Endometrial microvascular endothelial cells (primary cell): Measurements from ENCODE around the gene FYN. TPM values are rescaled to one million over a fixed set of nuclear protein-coding genes. Genes with fewer than 3 reads are reported as not detected.

Experiments used
- in situ Hi-C: cut with HindIII; loops from 2 replicates; pipeline ENCODE4 v1.10.0; 2017; ENCODE audit warnings: low sequenced_read_pairs, low pct_unique_long_range_greater_than_20kb; ENCODE audit errors: inconsistent ontology term
- total RNA-seq: library from RNA; depleted of rRNA; stranded (reverse); fragments of >200 nt; gene quantifications from one replicate; pipeline ENCODE4 v1.2.3, GENCODE V29; 2015; ENCODE audit errors: inconsistent ontology term

The FYN gene
- total RNA-seq, 1 donor from 2014 or later: 117 TPM

- in situ Hi-C loops: no loop called here
Measured at GRCh38 chr6:111747396-111747795, 125.9 kb downstream of the FYN start.

- in situ Hi-C loops: no loop called here
Measured at GRCh38 chr6:111746983-111747382, 126.3 kb downstream of the FYN start.

DNA sequence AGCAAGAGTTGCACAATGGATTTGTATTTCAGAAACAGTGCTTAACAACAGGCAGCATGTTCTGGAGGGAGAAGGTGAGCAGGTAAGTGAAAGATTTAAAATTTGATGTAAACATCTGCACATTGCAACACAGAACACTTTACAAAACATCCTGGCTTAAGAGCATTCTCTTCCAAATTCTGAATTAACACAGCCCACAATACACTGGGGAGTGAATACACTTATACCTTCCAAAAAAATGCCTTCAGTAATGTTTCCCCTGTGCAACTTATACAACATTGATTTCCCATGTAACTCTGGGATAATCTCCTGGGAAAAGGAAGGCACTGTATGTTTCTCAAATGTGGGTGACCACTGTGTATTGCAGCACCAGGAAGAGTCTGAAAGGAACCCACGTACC lies 127.6 kb downstream of the FYN start:
- in situ Hi-C loops: no loop called here

DNA sequence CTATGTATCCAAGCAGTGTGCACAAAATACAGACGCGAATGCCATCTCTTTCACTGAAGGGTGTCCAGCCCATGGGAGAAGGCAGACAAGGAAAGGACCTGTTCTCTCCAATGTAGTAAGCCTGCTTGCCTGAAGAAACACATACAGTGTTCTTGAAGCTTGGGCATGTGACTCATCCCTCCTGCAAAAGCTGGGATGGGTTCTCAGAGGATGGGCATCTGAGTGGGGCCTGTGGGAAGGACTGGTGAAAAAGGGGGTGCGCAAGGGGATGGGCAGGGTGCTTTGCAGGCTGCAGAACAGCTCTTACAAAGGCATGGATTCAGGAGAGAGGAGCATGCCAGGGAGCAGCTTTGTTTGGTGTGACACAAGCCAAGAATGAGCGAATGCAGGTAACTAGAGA lies 128.1 kb downstream of the FYN start:
- in situ Hi-C loops: no loop called here

DNA sequence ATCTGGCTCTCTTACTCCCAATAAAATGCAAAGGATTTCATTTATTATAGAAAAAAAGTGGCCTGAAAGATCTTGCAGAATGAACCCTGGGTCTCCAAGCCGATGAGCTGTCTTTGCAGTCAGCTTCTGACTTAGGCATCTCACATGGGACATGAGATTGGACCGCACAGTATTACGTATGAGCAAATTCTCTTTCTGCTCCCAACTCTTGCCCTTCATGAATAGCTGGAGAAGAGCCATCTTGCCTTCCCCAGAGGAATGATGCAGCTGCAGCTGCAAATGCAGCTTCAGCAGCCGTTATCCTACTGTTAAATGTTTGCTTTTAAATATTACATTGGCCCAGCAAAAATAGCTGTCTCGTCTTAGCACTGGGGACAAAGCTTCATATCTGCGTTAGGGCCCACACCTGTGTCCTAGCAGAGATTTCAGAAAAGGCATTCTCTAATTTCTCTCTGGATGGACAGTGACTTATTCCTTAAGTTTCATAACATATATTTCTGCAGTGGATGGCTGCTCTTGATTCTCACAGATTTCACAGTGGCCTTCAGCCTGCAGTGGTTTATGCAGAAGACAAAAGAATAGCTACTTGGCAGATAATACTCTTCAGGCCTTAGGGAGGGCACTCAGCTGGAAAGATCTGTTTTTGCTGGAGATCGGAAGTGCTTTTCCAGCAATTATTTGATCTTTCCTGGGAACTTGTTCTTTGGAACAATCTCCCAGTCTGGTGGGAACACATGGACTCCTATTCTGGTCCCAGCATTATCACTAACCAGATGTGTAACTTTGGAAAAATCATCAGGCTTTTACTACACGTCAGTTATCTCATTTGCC lies 129.2 kb downstream of the FYN start:
- in situ Hi-C loops: no loop called here

DNA sequence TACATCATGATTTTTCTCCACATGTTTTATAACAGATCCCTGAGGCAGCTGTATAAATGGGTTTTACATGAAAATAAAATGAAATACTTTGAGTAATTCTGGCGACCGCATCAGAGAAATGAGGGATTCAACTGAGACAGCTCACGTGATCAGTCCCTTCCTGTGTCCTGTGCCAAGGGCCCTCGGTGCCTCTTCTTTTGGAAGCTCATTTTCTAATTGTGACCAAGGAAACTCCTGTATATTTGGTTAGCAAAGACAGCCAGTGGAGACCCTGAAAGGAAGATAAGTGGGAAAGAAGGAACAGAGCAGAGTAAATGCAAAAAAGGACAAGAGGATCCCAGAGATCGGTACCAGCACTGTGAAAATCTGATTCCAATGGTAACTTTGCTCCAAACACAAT lies 129.9 kb downstream of the FYN start:
- in situ Hi-C loops: no loop called here

DNA sequence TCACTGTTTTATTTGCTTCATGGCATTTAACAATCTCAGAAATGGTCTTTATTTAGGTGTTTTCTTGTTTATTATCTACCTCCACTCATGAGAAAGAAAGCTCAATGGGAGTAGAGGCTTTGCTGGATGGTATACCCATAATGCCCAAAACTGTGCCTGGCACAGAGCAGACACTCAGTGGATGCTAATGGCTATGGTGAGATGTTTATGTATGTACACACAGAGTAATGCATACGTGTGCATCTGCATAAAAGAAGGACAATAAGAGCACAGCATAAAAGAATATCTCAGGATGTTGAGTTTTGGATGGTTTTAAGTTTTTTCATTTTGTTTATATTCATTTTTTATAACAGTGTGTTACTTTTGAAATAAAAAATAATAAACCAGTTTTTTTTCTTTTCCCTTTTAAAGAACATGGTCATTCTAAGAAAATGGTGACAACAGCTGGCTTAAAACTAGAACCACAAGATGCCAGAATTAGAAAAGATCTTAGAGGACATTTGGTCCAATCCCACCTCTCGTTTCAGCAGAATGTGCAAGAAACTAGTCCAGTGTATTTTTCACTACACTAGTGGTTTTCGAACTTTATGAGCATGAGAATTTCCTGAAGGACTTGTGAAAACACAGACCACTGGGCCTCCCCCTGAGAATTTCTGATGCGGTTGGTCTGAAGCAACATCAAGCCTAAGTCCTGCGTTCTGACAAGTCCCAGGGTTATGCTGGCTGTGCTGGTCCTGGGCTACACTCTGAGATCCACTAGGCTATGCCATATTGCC lies 131.9 kb downstream of the FYN start:
- in situ Hi-C loops: no loop called here

DNA sequence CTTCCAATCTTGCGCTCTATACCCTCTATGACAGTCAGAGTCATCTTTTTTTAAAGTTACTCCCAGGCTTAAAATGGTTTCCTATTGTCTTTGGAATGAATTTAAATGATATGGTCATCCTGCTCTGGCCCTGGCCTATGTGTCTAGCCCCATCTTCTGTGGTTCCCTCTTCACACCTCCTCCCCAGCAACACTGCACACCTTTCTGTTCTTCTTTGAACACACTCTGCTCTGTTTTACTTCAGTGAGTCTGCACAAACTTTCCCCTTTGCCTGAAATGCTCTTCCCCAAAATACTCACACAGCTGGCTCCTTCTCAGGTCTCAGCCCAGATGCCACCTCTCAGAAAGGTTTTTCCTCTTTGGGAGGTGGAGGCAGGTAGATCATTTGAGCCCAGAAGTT lies 132.7 kb downstream of the FYN start:
- in situ Hi-C loops: no loop called here

GRCh38 chr6:111739257-111739696 lies 134.0 kb downstream of the FYN start:
- in situ Hi-C loops: no loop called here

- in situ Hi-C loops: no loop called here
Measured at GRCh38 chr6:111738631-111739030, 134.6 kb downstream of the FYN start.

DNA sequence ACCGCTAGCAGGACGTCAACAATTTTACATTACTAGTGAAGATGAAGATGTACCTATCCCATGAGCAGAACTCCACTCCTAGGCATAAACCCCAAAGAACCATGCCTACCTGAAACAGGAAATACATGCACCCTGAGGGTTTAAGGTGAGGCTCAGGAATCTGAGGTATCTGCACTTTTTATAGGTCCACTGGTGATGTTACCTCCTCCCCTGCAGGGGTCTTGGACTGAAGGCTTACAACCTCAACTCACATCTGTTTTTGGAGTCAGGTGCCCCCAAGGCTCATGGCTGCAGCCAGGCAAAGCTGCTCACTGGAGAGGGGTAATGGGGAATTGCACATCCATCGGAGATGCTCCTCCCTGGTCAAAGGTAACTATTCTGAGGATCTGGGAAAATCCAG lies 135.1 kb downstream of the FYN start:
- in situ Hi-C loops: no loop called here

DNA sequence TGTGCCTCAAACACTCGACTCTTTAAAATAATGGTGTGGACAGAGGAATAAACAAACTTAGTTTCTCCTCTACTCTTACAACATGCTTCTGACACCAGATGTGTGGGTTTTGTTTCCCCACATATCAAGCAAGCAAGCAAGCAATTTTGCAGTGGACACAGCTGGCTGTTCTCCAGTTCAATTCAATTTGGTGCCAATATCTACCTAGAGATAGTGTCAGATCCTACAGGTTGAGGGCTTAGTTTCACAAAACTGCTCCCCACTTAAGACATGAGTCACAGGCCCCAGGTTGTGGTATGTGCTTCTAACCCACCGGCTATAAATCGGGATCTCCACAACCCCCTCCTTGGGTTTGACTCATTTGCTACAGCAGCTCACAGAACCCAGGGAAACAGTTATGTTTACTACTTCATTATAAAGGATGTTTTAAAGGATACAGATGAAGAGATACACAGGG lies 136.2 kb downstream of the FYN start:
- in situ Hi-C loops: no loop called here

- in situ Hi-C loops: no loop called here
Measured at GRCh38 chr6:111736005-111736608, 137.1 kb downstream of the FYN start.

DNA sequence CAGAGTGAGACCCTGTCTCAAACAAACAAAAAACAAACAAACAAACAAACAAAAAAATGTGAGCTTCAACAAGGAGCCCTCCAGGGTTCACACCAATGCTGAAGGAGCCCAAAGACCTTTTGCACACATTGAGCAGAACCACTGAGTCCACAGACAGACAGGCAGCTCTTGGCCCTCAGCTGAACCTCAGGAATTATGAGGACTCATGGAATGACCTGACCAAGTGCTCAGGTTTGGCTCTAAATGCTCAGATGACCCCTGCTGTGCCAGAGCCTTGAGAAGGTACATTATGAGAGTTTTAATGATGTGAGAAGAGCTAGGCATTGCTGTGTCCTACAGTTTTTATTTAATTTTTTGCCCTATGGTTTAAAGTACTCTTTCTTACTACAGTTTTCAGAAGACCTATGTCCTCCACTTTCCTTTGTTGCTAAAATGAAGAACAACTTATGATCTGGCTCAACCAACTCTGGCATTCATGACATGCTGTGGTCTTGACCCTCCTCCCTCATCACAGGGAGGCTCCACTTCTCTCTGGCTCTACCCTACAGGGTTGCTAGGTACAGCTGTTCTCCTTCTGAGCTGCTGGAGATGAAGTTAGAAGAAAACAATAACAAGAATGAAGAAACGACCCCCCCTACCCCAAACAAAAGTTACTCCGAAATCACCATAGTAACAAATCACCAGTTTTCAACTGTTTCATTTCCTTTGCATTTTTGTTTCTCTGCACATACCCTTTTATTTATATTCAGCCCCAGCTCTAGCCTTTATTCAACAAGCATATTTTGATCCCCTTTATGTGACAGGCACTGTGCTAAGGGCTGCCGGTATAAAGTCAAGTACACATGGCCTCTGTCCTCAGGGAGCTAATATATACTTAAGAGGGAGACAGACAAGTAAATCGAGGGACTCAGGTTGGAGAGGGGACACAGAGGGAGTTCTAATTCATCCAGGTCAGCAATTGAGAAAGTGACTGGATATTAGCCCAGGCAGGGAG lies 138.9 kb downstream of the FYN start:
- in situ Hi-C loops: no loop called here

- in situ Hi-C loops: no loop called here
Measured at GRCh38 chr6:111732390-111732789, 140.9 kb downstream of the FYN start.

DNA sequence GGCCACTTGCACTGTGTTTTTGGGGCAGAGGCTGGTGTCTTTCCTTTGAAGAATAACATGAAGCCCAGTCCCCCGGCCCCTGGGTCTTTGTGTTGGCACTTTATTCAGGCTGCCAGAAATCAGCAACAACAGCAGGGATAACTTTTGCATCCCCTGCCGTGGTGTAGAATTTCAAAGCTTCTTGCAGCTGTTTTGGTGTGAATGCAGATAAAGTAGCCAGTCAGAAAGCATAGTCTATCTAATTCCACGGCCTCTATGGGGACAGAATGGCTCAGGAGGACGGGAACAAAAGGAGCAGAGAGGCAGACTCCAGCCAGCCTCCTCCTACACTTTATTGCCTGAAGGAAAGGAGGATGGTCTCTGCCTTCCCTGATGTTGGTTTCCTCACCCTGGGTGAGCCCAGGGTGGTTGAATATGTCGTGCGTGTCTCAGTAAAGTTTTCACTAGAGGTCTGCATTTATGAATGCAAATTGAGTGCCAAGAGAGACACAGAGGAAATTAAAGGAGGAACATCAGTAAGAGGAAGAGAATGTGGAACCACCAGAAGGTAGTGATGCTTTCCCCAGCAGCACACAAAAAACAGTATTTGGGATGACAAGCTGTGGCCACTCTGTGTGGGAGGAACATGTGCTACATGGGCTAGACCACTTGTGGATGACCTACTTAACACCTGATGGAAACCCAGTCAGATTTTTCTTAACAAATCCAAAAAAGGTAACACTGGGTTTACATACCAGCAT lies 141.6 kb downstream of the FYN start:
- in situ Hi-C loops: no loop called here

DNA sequence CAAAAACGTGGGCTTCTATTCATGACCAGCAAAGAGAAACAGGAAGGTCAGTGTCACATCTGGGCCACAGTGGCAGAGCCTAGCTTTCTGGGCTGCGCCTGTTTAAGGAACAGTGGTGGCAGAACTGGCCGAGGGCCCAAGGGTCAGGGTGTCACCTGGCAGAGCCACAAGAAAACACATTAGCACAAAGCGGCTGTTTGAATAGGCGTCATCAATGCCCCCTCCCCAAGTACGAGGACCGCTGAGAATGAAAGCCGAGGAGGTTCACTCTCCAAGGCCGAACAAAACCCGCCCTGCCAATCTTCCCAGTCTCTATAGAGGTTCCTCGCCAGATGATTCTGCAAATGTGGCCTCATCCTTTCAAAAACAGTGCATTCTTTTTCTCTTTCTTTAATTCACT lies 142.4 kb downstream of the FYN start:
- in situ Hi-C loops: no loop called here

DNA sequence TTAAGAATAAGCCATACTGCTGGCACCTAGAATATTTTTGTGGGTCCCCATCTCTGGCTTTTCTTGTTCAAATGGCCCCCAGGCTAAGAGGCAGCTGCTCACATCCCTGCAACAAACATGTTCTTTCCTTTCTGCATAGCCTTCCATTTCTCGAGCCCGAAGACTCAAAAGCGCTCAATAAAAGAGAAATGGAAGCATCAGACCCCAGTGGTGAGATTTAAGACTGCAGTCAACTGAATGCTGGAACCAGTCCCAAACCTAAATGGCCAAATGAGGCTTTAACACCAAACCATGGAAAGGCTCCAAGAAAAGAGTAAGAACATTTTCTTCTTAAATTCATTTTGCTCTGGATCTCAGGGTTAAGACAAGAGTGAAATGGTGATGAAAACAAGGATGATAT lies 145.4 kb downstream of the FYN start:
- in situ Hi-C loops: no loop called here
